A172 (cell line): ENCODE results near the gene KCNH4. TPM values are rescaled to one million over a fixed set of nuclear protein-coding genes. Genes with fewer than 3 reads are reported as not detected.
"Not testable (repeated sequence)": the region's sequence is repeated elsewhere in the genome, so short reads cannot be mapped to it uniquely, and the experiment has no call there.

Experiments used
- DNase-seq: peaks from one replicate; pipeline ENCODE4 v3.0.0-alpha.2; 2015; ENCODE audit warnings: low spot score
- total RNA-seq: library from RNA; depleted of rRNA; stranded (reverse); fragments of >200 nt; shearing (Covaris generic); gene quantifications from 2 replicates; pipeline ENCODE4 v1.2.3, GENCODE V29; 2014; rRNA removed

Gene KCNH4
- total RNA-seq, result 0.02 TPM in 1 of 2 replicates, not detected in the other

GRCh38 chr17:42180922-42181850, at the start of gene KCNH4:
KCNH4 (minus strand) TSS chr17:42181142; CDS start chr17:42180945, 197 bp downstream.
- peak; percentile 54 for DNase-seq

DNA sequence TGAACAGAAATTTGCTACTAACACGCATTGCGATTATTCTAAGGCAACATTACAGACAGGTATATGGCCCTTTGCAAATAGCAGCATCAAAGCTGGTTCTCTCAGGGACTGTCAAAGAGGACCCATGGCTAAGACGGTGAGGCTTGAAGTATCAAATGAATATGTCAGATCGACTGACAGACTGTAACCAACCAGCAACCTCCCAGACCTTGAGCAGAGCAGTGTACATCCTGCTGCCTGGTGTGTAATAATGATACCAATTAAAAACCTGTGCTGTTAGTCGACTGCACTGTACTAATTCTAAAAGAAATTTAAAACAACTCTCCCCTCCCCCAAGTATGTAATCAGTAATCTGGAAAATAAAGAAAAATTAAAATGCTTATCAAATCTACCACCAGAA, 49.3 kb upstream of the KCNH4 start:
- no peak for DNase-seq

- no peak for DNase-seq
These were observed 47.1 kb upstream of the KCNH4 start for GRCh38 chr17:42227849-42228700.

DNA sequence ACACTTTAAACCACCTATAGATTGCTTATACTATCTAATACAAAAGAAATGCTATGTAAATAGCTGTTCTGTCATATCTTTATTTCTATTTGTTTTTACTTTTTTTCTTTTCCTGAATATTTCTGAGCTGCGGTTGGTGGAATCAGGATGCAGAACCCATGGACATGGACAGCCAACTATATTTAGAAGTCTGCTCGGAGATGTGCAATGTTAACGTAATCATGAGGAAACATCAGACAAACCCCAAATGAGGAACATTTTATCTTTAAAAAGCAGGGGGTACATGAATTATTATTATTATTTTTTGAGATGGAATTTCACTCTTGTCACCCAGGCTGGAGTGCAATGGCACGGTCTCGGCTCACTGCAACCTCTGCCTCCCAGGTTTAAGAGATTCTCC, 44.7 kb upstream of the KCNH4 start:
- no peak for DNase-seq

GRCh38 chr17:42224651-42225050, 43.7 kb upstream of the KCNH4 start:
- DNase-seq, result no peak

GRCh38 chr17:42221886-42222745, 41.2 kb upstream of the KCNH4 start:
- peak; percentile 66 for DNase-seq

- not testable (repeated sequence) for DNase-seq
These were observed 38.3 kb upstream of the KCNH4 start for GRCh38 chr17:42219280-42219679.

DNA sequence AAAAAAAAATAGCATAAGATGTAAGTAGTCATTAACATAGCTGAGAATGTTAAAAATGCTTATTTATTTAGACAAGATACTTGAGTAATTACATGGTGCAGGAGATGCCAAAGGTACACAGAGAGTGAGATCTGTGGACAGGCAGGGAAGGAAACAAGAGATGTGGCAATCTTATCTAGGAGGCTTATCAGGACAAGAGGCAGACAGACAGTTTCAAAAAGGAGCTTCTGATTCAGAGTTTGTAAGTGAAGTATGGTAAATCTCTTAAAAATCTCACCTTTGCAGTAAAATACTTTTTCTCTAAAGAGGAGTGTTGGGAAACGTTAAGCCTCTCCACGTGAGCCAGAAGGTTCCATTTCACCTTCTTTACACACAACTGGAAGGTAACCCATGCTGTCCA, 33.2 kb upstream of the KCNH4 start:
- no peak for DNase-seq

- DNase-seq, result no peak
These were observed 31.4 kb upstream of the KCNH4 start for GRCh38 chr17:42212382-42212781.

DNA sequence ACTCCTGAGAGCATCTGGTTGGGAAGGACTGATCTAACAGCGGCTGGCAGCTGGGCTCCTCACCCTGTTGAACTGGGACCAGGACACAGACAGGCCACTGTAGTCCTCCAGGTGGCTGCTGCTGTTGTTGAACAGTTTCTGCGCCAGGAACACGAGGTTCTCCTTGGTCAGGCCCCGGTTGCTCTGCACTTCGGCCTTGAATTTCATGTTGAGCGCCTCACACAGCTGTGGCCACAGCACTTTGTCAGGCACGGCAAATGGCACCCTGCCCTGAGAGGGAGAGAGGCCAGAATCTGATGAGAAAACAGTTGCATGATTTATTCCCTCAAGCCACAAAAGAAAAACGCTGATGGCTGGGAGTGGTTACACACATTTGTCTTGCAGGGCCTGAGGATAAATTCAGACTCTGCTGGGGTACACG, 31.0 kb upstream of the KCNH4 start:
- not testable (repeated sequence) for DNase-seq

DNA sequence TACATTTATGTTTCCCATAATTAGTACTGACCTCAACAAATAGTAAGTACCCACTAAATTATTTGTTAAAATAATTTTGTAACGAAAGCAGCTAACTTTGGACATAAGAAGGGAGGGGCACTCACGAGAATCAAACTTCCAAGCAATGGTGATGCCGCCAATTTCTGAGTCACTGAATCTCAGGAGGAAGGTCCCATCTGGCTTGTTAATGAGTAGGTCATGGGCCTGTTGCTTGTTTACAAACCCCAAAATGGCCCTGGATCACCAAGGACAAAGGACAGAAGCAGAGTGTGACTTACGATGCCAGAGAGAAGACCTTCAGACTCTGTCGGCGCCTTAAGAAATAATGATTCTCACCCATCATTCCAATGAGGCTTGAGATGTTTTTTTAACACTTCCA, 29.1 kb upstream of the KCNH4 start:
- DNase-seq, result no peak

DNA sequence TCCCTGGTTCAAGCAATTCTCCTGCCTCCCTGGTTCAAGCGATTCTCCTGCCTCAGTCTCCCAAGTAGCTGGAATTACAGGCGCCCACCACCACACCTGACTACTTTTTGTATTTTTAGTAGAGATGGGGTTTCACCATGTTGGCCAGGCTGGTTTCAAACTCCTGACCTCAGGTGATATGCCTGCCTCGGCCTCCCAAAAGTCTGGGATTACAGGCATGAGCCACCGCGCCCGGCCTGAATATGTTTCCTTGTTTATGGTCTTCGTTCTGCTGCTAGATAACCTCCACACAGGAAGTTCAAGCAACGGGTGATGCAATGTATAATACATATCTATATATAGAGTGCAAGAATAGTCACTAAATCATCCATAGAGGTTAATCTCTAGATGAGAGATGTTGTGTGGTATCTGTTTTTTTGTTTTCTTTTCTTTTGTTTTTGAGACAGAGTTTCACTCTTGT, 25.2 kb upstream of the KCNH4 start:
- not testable (repeated sequence) for DNase-seq

DNA sequence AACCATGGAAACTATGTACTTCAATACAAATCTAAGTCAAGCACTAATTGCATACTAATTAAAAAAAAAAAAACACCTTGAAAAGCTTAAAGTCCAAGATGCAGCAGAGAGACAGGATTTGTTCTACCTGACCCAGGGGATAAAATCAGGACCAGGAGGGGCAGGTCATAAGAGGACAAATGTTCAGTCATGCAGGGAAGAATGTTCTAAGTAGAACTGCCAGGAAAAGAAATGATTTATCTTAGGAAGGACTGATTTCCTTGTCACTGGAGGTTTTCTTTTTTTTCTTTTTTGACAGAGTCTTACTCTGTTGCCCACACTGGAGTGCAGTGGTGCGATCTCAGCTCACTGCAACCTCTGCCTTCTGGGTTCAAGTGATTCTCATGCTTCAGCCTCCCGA, 22.4 kb upstream of the KCNH4 start:
- DNase-seq, result no peak

DNA sequence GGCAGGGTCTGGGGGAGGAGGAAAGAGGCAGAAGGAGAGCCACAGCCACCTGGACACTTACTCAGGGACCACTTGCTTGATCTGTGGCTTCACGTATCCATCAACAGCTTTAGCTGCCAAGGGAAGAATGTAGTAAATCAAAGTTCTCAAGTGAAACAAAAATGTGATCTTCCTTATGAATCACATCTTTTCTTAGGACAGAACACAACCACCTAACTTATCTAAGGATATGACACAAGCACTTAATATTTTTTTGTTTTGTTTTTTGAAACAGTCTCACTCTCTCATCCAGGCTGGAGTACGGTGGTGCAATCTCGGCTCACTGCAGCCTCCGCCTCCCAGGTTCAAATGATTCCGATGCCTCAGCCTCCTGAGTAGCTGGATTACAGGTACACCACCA, 21.8 kb upstream of the KCNH4 start:
- DNase-seq, result peak; percentile 34

GRCh38 chr17:42202159-42202558, 21.2 kb upstream of the KCNH4 start:
- DNase-seq, result no peak

- DNase-seq, result no peak
These were observed 20.5 kb upstream of the KCNH4 start for GRCh38 chr17:42201458-42201772.

DNA sequence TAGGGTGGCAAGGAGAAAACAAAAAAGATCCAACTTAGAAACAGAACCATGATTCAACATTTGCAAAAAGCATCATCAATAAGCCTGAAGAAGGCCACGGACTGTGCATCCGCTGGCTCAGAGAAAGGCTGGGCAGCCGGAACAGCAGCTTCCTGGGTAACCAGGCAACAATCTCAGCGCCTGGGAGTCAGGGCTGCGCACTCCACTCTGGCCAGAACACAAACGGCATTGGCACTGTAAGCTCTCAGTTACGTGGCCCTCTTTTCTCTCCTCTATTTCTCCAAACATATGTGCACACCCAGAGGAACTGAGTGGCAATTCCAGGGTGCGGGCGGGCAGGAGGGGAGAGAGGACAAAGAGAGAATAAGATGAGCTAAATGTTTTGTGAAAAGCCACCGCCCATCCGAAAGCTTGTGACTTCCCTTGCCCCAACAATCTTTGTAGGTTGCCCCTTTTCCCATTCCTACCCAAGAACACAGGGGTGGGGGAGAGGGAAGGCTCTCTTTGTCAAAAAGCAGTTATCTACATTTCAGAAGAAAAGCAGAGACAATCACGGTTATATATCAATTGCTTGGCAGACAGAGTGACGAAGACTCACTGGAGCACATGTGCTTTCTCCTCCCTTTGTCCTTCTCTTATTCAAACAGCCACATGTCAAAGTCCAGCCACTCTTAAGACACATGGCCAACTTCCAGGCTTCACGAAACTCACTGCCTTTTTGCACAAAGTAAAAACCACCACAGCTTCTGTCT, 19.9 kb upstream of the KCNH4 start:
- DNase-seq, result no peak

DNA sequence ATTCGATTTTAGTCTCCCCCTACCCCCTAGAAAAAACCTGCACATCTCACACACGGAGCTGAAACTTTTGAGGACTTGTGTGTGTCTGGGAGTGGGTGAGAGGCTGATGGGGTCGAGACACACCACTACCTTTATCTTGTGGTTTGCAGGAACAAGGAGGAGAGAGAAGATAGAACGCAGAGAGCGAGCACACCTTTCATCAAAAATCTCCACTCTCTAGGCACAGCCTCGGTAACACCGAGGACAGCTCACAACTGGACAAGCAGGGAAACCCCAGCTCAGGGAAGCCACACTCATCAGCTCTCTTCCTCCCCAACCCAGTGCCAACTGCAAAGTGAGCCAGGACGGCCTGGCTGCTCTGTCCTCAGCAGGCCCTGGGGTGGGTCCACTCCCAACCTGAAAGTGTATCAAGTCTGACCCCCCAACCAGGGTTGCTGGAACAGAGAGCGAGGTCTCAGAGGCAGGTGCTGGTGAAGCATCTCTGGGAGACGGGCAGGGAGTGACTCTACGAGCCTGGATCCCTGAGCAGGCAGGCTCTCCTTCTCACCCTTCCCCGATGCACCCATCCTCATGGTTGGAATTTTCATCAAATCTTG, 18.6 kb upstream of the KCNH4 start:
- no peak for DNase-seq

- DNase-seq, result no peak
These were observed 18.0 kb upstream of the KCNH4 start for GRCh38 chr17:42198897-42199296.

GRCh38 chr17:42197564-42198156, 16.7 kb upstream of the KCNH4 start:
- DNase-seq, result no peak
